Astrocyte (in vitro differentiated cells and primary cell): ENCODE results near the gene HOXA11. TPM values are rescaled to one million over a fixed set of nuclear protein-coding genes. Genes with fewer than 3 reads are reported as not detected.

Experiments used
- DNase-seq: peaks from one replicate; pipeline ENCODE4 v3.0.0-alpha.2; 2010; ENCODE audit warnings: low read depth
- FAIRE-seq: peaks from 2 replicates; lab custom pipeline; 2011; peaks lifted over from hg19 to GRCh38; lab: Jason Lieb, UNC
- H2AFZ ChIP-seq: 2 replicates; pipeline ENCODE4 v1.6.0; 2012; ENCODE audit warnings: low read depth, low read length, inconsistent platforms
- H3K27ac ChIP-seq: 2 replicates; pipeline ENCODE4 v1.5.1; 2011; ENCODE audit warnings: low read depth, low read length, inconsistent platforms
- H3K27me3 ChIP-seq: 2 replicates; pipeline ENCODE4 v1.6.0; 2011; ENCODE audit warnings: low read length, inconsistent platforms; ENCODE audit not compliant: insufficient read depth
- H3K36me3 ChIP-seq: 2 replicates; pipeline ENCODE4 v1.5.1; 2011; ENCODE audit warnings: low read length, inconsistent platforms; ENCODE audit not compliant: insufficient read depth
- H3K4me1 ChIP-seq: 2 replicates; pipeline ENCODE4 v1.5.1; 2011; ENCODE audit warnings: low read length, inconsistent platforms; ENCODE audit not compliant: insufficient read depth
- H3K4me2 ChIP-seq: 2 replicates; pipeline ENCODE4 v1.6.0; 2012; ENCODE audit warnings: low read length, inconsistent platforms
- H3K4me3 ChIP-seq: 2 replicates; pipeline ENCODE4 v1.5.1; 2011; ENCODE audit warnings: low read depth, mild to moderate bottlenecking, low read length, inconsistent platforms; ENCODE audit not compliant: insufficient read depth
- H3K79me2 ChIP-seq: 2 replicates; pipeline ENCODE4 v1.6.0; 2012; ENCODE audit warnings: mild to moderate bottlenecking, low read length, inconsistent platforms; ENCODE audit not compliant: insufficient read depth
- H3K9ac ChIP-seq: 2 replicates; pipeline ENCODE4 v1.6.0; 2012; ENCODE audit warnings: mild to moderate bottlenecking, low read length, inconsistent platforms
- H3K9me3 ChIP-seq: 2 replicates; pipeline ENCODE4 v1.5.1; 2012; ENCODE audit warnings: low read depth, mild to moderate bottlenecking, low read length, inconsistent platforms; ENCODE audit not compliant: insufficient read depth
- H4K20me1 ChIP-seq: 2 replicates; pipeline ENCODE4 v1.6.0; 2012; ENCODE audit warnings: low read length, inconsistent platforms; ENCODE audit not compliant: insufficient read depth
- H3K27ac Mint-ChIP-seq: one replicate; pipeline ENCODE4 v1.8.0; 2021; ENCODE audit warnings: mild to moderate bottlenecking, mixed read lengths; ENCODE audit not compliant: unreplicated experiment
- H3K27me3 Mint-ChIP-seq: one replicate; pipeline ENCODE4 v1.8.0; 2021; ENCODE audit warnings: low read depth, mixed read lengths; ENCODE audit not compliant: unreplicated experiment
- H3K36me3 Mint-ChIP-seq: one replicate; pipeline ENCODE4 v1.8.0; 2021; ENCODE audit warnings: low read depth, mixed read lengths; ENCODE audit not compliant: unreplicated experiment
- H3K4me1 Mint-ChIP-seq: one replicate; pipeline ENCODE4 v1.8.0; 2021; ENCODE audit warnings: low read depth, mixed read lengths; ENCODE audit not compliant: unreplicated experiment
- H3K4me3 Mint-ChIP-seq: one replicate; pipeline ENCODE4 v1.8.0; 2021; ENCODE audit warnings: mild to moderate bottlenecking, moderate library complexity, mixed read lengths; ENCODE audit not compliant: unreplicated experiment
- H3K9me3 Mint-ChIP-seq: one replicate; pipeline ENCODE4 v1.8.0; 2021; ENCODE audit warnings: mild to moderate bottlenecking, mixed read lengths; ENCODE audit not compliant: unreplicated experiment
- EZH2 ChIP-seq: IDR thresholded peaks from 2 replicates; pipeline ENCODE4 v1.6.1; 2012; ENCODE audit warnings: mild to moderate bottlenecking, low read length, inconsistent platforms; ENCODE audit not compliant: insufficient read depth
- total RNA-seq: library from RNA; stranded (reverse); gene quantifications from 2 replicates; pipeline ENCODE4 v1.2.1, GENCODE V29; 2021
- TF ChIP-seq, protein P1 (sequence below): IDR thresholded peaks from 2 replicates; pipeline ENCODE4 v1.5.1; 2011; ENCODE audit warnings: low read depth, mild to moderate bottlenecking, inconsistent platforms, low read length, moderate library complexity; ENCODE audit not compliant: insufficient read depth

The HOXA11 gene
- total RNA-seq, 1 donor from 2014 or later: not detected

DNA sequence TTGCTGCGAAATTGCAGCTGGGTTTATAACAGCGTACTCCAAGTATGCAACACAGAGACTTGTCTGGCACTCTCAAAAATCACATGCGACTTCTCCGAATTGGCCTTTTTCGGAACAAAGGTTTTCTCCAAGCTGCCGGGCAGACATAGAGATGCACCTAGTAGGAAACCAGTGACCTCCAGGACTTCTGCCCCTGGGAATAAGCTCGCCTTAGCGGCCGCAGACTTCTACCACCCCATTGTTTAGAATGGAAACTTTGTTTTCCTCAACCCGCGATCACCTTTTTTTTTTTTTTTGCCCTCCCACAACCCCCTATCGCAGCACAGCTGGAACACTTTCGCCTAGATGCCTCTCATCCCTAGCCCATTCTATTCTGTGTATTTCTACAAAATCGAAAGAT lies 6.0 kb downstream of the HOXA11 start:
- Mint-ChIP-seq H3K4me3 (no peak overlapping the region), H3K4me1 (no peaks in the 10 kb centered on the region), H3K36me3 (no peaks in the 10 kb centered on the region), H3K9me3 (peaks cover 29% of the 10 kb centered on the region), H3K27me3 (peaks cover 86% of the 10 kb centered on the region), H3K27ac (no peak overlapping the region)
- H3K4me2 ChIP-seq: no peak overlapping the region
- DNase-seq: no peak
- H3K4me3 ChIP-seq: no peak overlapping the region
- peaks cover 99% of the 10 kb centered on the region for H3K27me3 ChIP-seq
- H3K79me2 ChIP-seq: no peaks in the 10 kb centered on the region
- peaks cover 8% of the 10 kb centered on the region for H3K9me3 ChIP-seq
- H3K27ac ChIP-seq: no peak overlapping the region
- peaks cover 5% of the 10 kb centered on the region for H3K4me1 ChIP-seq
- H4K20me1 ChIP-seq: no peaks in the 10 kb centered on the region
- no peak for FAIRE-seq
- no peak overlapping the region for H3K9ac ChIP-seq
- no peak for TF ChIP-seq EZH2
- TF ChIP-seq, protein P1, sequence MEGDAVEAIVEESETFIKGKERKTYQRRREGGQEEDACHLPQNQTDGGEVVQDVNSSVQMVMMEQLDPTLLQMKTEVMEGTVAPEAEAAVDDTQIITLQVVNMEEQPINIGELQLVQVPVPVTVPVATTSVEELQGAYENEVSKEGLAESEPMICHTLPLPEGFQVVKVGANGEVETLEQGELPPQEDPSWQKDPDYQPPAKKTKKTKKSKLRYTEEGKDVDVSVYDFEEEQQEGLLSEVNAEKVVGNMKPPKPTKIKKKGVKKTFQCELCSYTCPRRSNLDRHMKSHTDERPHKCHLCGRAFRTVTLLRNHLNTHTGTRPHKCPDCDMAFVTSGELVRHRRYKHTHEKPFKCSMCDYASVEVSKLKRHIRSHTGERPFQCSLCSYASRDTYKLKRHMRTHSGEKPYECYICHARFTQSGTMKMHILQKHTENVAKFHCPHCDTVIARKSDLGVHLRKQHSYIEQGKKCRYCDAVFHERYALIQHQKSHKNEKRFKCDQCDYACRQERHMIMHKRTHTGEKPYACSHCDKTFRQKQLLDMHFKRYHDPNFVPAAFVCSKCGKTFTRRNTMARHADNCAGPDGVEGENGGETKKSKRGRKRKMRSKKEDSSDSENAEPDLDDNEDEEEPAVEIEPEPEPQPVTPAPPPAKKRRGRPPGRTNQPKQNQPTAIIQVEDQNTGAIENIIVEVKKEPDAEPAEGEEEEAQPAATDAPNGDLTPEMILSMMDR: no peak
- H2AFZ ChIP-seq: no peak overlapping the region
- H3K36me3 ChIP-seq: no peaks in the 10 kb centered on the region

DNA sequence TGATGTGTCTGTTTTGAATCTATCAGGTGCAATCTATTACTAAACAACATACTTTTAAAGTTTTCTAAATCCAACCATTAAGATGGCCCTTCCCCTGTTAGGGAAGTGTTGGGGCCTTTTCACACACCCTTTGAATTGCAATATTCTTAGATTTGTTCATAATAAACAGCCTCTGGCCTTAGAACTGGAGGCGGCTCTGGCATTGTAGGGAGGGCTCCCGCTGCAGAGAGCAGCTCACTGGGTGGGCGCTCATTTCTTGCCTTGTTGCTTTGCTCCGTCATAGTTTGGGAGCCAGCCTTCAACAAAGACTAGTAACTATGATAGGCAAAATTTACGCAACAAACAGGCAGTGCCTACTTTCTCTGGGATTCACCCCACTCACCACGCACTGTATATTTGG lies 6.7 kb downstream of the HOXA11 start:
- Histone ChIP-seq H3K36me3 (no peaks in the 10 kb centered on the region), H3K79me2 (no peaks in the 10 kb centered on the region), H4K20me1 (no peaks in the 10 kb centered on the region), H2AFZ (no peak overlapping the region), H3K4me3 (no peak overlapping the region), H3K9ac (no peak overlapping the region), H3K4me1 (peaks cover 5% of the 10 kb centered on the region), H3K27ac (no peak overlapping the region), H3K9me3 (peaks cover 8% of the 10 kb centered on the region), H3K27me3 (peaks cover 96% of the 10 kb centered on the region), H3K4me2 (no peak overlapping the region)
- no peaks in the 10 kb centered on the region for H3K4me1 Mint-ChIP-seq
- no peak for FAIRE-seq
- peaks cover 81% of the 10 kb centered on the region for H3K27me3 Mint-ChIP-seq
- no peak overlapping the region for H3K4me3 Mint-ChIP-seq
- DNase-seq: no peak
- no peak overlapping the region for H3K27ac Mint-ChIP-seq
- H3K9me3 Mint-ChIP-seq: peaks cover 29% of the 10 kb centered on the region
- TF ChIP-seq, protein P1: no peak
- no peak for TF ChIP-seq EZH2
- no peaks in the 10 kb centered on the region for H3K36me3 Mint-ChIP-seq

- Mint-ChIP-seq H3K36me3 (no peaks in the 10 kb centered on the region), H3K27ac (no peak overlapping the region), H3K4me3 (no peak overlapping the region), H3K27me3 (peaks cover 78% of the 10 kb centered on the region), H3K9me3 (peaks cover 29% of the 10 kb centered on the region), H3K4me1 (no peaks in the 10 kb centered on the region)
- FAIRE-seq (no peak), DNase-seq (no peak)
- no peak overlapping the region for H2AFZ ChIP-seq
- H3K4me1 ChIP-seq: peaks cover 8% of the 10 kb centered on the region
- no peaks in the 10 kb centered on the region for H3K36me3 ChIP-seq
- H3K27ac ChIP-seq: no peak overlapping the region
- TF ChIP-seq EZH2: no peak
- TF ChIP-seq, protein P1: no peak
- H3K27me3 ChIP-seq: peaks cover 94% of the 10 kb centered on the region
- no peaks in the 10 kb centered on the region for H4K20me1 ChIP-seq
- H3K4me3 ChIP-seq: no peak overlapping the region
- no peak overlapping the region for H3K4me2 ChIP-seq
- H3K79me2 ChIP-seq: no peaks in the 10 kb centered on the region
- H3K9ac ChIP-seq: no peak overlapping the region
- H3K9me3 ChIP-seq: peaks cover 8% of the 10 kb centered on the region
Measured at GRCh38 chr7:27177795-27178320, 7.2 kb downstream of the HOXA11 start.
